Prostate gland (tissue), 2 donors: ENCODE measurements around the gene EP400.

Experiments used
- CTCF ChIP-seq, 4 experiments: fragments of 200-600 bp in 2 of 4; fragments of 450-650 bp in 2 of 4; sonication (generic) in 2 of 4; IDR thresholded peaks; 1 replicate in 3 of 4; 2 replicates in 1 of 4; pipeline ENCODE4 v1.5.1; 2016 to 2019; ENCODE audit warnings: antibody characterized with exemption in 4 of 4, mild to moderate bottlenecking in 2 of 4, moderate library complexity in 2 of 4
- POLR2A ChIP-seq: fragments of 450-650 bp; IDR thresholded peaks from one replicate; pipeline ENCODE4 v1.6.1; 2016; ENCODE audit warnings: antibody characterized with exemption, mild to moderate bottlenecking

DNA sequence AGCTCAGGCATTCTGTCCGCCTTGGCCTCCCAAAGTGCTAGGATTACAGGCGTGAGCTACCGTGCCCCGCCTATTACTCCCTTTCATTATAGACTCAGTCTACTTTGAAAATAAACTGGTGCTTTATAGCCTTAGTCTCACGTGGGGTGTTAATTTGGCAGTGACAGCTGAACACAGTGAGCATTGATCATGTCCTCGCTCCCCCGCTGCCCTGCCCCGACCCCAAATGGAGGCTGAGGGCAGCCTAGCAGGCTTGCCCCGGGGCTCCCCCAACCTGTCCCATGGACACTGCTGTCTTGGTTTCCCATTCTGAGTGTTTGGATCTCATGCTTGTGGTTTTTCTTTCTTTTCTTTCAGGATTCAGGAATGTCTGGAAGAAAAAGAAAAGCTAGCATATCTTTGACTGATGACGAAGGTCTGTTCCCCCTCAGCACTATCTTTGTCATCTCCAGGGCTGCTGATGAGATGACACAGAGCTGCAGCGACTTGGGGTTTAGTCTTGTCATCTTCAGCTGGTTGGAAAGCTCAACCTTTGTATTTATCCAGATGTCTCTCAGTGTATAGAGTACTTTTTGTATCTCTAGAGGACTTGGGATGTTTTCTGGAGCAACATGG, 42.2 kb downstream of the EP400 start:
- TF ChIP-seq CTCF (IDR thresholded peaks at IDR 0.05) (no peak), POLR2A (no peak)
